Left lung (tissue), 10 donors: ENCODE measurements around the gene HINT1. TPM values are rescaled to one million over a fixed set of nuclear protein-coding genes. Genes with fewer than 3 reads are reported as not detected.
"Not testable (repeated sequence)": the region's sequence is repeated elsewhere in the genome, so short reads cannot be mapped to it uniquely, and the experiment has no call there.

ENCODE experiments used
- ATAC-seq: fragments of 200-7000 bp; cut with Tn5 transposase; one replicate; pipeline ENCODE4 v1.9.1; 2020; ENCODE audit warnings: moderate library complexity
- DNase-seq, 4 donors: peaks; one replicate each; pipeline ENCODE4 v3.0.0-alpha.2; 2013 to 2020
- H3K27ac ChIP-seq, 2 donors: fragments of 200-600 bp; sonication (generic) in 1 of 2; one replicate each; pipeline versions ENCODE4 v1.5.0 to v1.8.0; 2020 to 2021
- H3K27me3 ChIP-seq, 2 donors: fragments of 200-600 bp; sonication (generic) in 1 of 2; one replicate each; pipeline versions ENCODE4 v1.5.0 to v1.8.0; 2020 to 2021
- H3K36me3 ChIP-seq, 2 donors: fragments of 200-600 bp; sonication (generic) in 1 of 2; one replicate each; pipeline versions ENCODE4 v1.5.0 to v1.8.0; 2020 to 2021
- H3K4me1 ChIP-seq, 2 donors: fragments of 200-600 bp; one replicate each; pipeline ENCODE4 v1.8.0; 2021
- H3K4me3 ChIP-seq, 2 donors: fragments of 200-600 bp; sonication (generic) in 1 of 2; one replicate each; pipeline versions ENCODE4 v1.5.0 to v1.8.0; 2020 to 2021; ENCODE audit warnings: mild to moderate bottlenecking in 1 of 2
- H3K9me3 ChIP-seq, 2 donors: fragments of 200-600 bp; sonication (generic) in 1 of 2; one replicate each; pipeline versions ENCODE4 v1.5.0 to v1.8.0; 2020 to 2021
- intact Hi-C, 2 donors: fragments of 100-400 bp; cut with DNase I; formaldehyde crosslinking; loops; one replicate each; pipeline versions ENCODE4 v1.11.2 to v1.14.2; 2022
- polyA plus RNA-seq, 6 donors: library from polyadenylated mRNA; unstranded; fragments of 120-200 nt; gene quantifications; one replicate each; pipeline ENCODE4 v1.2.1, GENCODE V29; 2013; ENCODE audit not compliant: insufficient read length in 6 of 6
- total RNA-seq, 2 donors: library from RNA; stranded (reverse); fragmentation: NEBNext Ultra II Directional; extraction: Animal tissue kit (Norgen Biotek cat#: 25700); gene quantifications; one replicate each; pipeline ENCODE4 v1.2.1, GENCODE V29; 2021
- TF ChIP-seq, protein P1 (sequence below), 2 donors: fragments of 200-600 bp; sonication (generic) in 1 of 2; IDR thresholded peaks; one replicate each; pipeline versions ENCODE4 v1.5.0 to v1.8.0; 2021; ENCODE audit warnings: antibody characterized with exemption in 2 of 2
- donor health status: DM: no; HTN: yes; CAD: no.
- donor health status: DM: no; HTN: no; CAD: no.

HINT1 gene
- total and polyA plus RNA-seq, 8 donors: 168 to 298 (median 278) TPM

DNA sequence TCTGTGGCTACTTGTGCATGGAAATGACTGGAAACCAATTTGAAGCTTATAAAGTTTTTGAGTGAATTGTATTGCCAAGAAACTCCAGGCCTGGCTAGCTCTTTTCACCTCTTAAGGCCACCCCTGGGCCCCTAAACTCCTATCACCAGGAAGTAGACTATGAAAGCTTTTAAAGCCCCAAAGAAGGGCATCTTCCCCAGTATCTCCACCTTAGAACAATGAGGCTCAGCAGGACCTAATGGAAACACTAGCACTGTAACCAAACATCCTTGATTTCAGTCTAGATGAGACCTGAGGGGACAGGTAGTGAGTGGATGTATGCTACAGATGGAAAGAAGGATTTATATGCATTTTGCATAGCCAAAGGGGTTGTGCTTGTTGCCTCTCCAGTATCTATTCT lies 30.6 kb upstream of the HINT1 start:
- TF ChIP-seq, protein P1, sequence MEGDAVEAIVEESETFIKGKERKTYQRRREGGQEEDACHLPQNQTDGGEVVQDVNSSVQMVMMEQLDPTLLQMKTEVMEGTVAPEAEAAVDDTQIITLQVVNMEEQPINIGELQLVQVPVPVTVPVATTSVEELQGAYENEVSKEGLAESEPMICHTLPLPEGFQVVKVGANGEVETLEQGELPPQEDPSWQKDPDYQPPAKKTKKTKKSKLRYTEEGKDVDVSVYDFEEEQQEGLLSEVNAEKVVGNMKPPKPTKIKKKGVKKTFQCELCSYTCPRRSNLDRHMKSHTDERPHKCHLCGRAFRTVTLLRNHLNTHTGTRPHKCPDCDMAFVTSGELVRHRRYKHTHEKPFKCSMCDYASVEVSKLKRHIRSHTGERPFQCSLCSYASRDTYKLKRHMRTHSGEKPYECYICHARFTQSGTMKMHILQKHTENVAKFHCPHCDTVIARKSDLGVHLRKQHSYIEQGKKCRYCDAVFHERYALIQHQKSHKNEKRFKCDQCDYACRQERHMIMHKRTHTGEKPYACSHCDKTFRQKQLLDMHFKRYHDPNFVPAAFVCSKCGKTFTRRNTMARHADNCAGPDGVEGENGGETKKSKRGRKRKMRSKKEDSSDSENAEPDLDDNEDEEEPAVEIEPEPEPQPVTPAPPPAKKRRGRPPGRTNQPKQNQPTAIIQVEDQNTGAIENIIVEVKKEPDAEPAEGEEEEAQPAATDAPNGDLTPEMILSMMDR (IDR thresholded peaks at IDR 0.05): no peak
- intact Hi-C loops: no loop called here

DNA sequence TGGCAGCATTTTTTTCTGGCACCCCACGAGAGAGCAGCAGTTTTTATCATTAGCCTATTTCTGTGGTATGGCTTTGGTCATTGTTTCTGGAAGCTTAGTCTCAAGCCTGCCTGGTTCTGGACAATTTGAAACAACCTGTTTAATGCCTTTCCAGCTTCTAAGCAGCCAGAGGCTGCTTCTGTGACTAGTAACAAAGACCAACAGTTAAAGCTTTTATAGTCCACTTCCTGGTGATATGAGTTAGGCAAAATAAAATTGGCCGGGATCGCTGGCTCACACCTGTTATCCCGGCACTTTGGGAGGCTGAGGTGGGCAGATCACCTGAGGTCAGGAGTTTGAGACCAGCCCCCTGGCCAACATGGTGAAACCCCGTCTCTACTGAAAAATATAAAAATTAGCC lies 29.7 kb upstream of the HINT1 start:
- Histone ChIP-seq H3K9me3 (no peaks in the 10 kb centered on the region), H3K36me3 (no peaks in the 10 kb centered on the region), H3K4me3 (no peak overlapping the region), H3K27ac (no peak overlapping the region), H3K4me1 (no peaks in the 10 kb centered on the region), H3K27me3 (no peaks in the 10 kb centered on the region)
- intact Hi-C loops: no loop called here
- ATAC-seq (no peak), DNase-seq (no peak)
- TF ChIP-seq, protein P1 (IDR thresholded peaks at IDR 0.05): no peak

More for the DNA sequence above, 30.6 kb upstream of the HINT1 start:
- no peak overlapping the region for H3K27ac ChIP-seq
- no peaks in the 10 kb centered on the region for H3K27me3 ChIP-seq
- ATAC-seq (no peak), DNase-seq (no peak)
- H3K4me3 ChIP-seq: no peak overlapping the region
- H3K36me3 ChIP-seq: peaks cover 0 to 4% of the 10 kb centered on the region in 2 donors
- no peaks in the 10 kb centered on the region for H3K4me1 ChIP-seq
- H3K9me3 ChIP-seq: no peaks in the 10 kb centered on the region

DNA sequence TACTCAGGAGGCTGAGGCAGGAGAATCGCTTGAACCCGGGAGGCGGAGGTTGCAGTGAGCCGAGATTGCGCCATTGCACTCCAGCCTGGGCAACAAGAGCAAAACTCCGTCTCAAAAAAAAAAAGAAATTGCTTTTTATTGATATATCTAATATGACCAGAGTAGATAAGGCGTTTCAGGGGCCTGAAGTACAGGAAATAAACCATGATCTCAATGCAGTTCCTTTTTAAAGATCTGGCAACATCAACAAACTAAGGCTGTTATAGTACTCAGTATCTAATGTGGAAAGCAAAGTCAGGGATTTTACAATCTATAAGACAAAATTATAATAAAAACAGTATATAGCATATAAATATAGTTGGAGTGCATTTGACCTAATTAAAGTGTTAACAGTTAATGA lies 28.8 kb upstream of the HINT1 start:
- H3K27me3 ChIP-seq, DNase-seq, H3K36me3 ChIP-seq, ATAC-seq, intact Hi-C loops, H3K27ac ChIP-seq, H3K4me3 ChIP-seq, H3K4me1 ChIP-seq, H3K9me3 ChIP-seq: not testable (repeated sequence)

- Histone ChIP-seq H3K9me3 (no peaks in the 10 kb centered on the region), H3K4me3 (no peak overlapping the region), H3K27me3 (no peaks in the 10 kb centered on the region), H3K36me3 (peaks cover 0 to 6% of the 10 kb centered on the region in 2 donors), H3K4me1 (no peaks in the 10 kb centered on the region), H3K27ac (no peak overlapping the region)
- intact Hi-C loops: no loop called here
- TF ChIP-seq, protein P1 (IDR thresholded peaks at IDR 0.05): no peak
- ATAC-seq (no peak), DNase-seq (no peak)
Measured at GRCh38 chr5:131193106-131193505, 28.1 kb upstream of the HINT1 start.

GRCh38 chr5:131186561-131187256 lies 21.7 kb upstream of the HINT1 start:
- H3K36me3 ChIP-seq: peaks cover 0 to 6% of the 10 kb centered on the region in 2 donors
- no peaks in the 10 kb centered on the region for H3K27me3 ChIP-seq
- H3K4me3 ChIP-seq: no peak overlapping the region
- no peaks in the 10 kb centered on the region for H3K4me1 ChIP-seq
- intact Hi-C loops: no loop called here
- ATAC-seq (no peak), DNase-seq (no peak)
- no peaks in the 10 kb centered on the region for H3K9me3 ChIP-seq
- TF ChIP-seq, protein P1 (IDR thresholded peaks at IDR 0.05): no peak
- H3K27ac ChIP-seq: no peak overlapping the region
